K562 (cell line): ENCODE results near the gene ATXN2L. TPM values are rescaled to one million over a fixed set of nuclear protein-coding genes. Genes with fewer than 3 reads are reported as not detected.
A peak's percentile ranks its signal among the peaks of the same experiment; 100 is the strongest.

ENCODE experiments used
- ATF2 ChIP-seq: sonication (generic); formaldehyde crosslinking; IDR thresholded peaks from 2 replicates; pipeline ENCODE4 v1.8.1; 2022; ENCODE audit warnings: missing genetic modification reagents
- C11orf30 ChIP-seq: fragments of 450-650 bp; IDR thresholded peaks from 2 replicates; pipeline ENCODE4 v1.6.1; 2016; ENCODE audit warnings: low read depth, mild to moderate bottlenecking
- COPS2 ChIP-seq: fragments of 450-650 bp; conservative IDR thresholded peaks from 2 replicates; pipeline ENCODE4 v1.6.1; 2016; ENCODE audit warnings: mild to moderate bottlenecking, moderate library complexity
- EP400 ChIP-seq: fragments of 450-650 bp; IDR thresholded peaks from 2 replicates; pipeline ENCODE4 v1.6.1; 2017; ENCODE audit warnings: antibody characterized with exemption, mild to moderate bottlenecking, moderate library complexity
- FIP1L1 ChIP-seq: fragments of 200-400 bp; formaldehyde crosslinking; IDR thresholded peaks from 2 replicates; pipeline ENCODE4 v1.6.1; 2018; ENCODE audit warnings: mild to moderate bottlenecking, low read depth, low read length; ENCODE audit not compliant: poor library complexity, severe bottlenecking
- FOXA3 ChIP-seq, 2 experiments: fragments of 450-650 bp in 1 of 2; sonication (generic) in 1 of 2; formaldehyde crosslinking; IDR thresholded peaks in 1 of 2; conservative IDR thresholded peaks in 1 of 2; 2 replicates each; pipeline versions ENCODE4 v1.4.0 to v1.8.0; 2020 to 2022; ENCODE audit warnings: mild to moderate bottlenecking in 2 of 2, missing genetic modification reagents in 1 of 2
- FOXO4 ChIP-seq: fragments of 450-650 bp; formaldehyde crosslinking; IDR thresholded peaks from 2 replicates; pipeline ENCODE4 v1.4.0; 2020; ENCODE audit warnings: mild to moderate bottlenecking, moderate library complexity
- FOXP1 ChIP-seq: sonication (generic); formaldehyde crosslinking; IDR thresholded peaks from 2 replicates; pipeline ENCODE4 v1.8.0; 2022; ENCODE audit warnings: mild to moderate bottlenecking, missing genetic modification reagents
- GABPA ChIP-seq: fragments of 200-800 bp; sonication (Bioruptor generic); conservative IDR thresholded peaks from 2 replicates; pipeline ENCODE4 v1.6.1; 2016; ENCODE audit warnings: low read depth, missing genetic modification characterization, missing compliant biosample characterization
- HLTF ChIP-seq: fragments of 450-650 bp; IDR thresholded peaks from 2 replicates; pipeline ENCODE4 v1.6.1; 2016
- ILF3 ChIP-seq: fragments of 450-650 bp; IDR thresholded peaks from 2 replicates; pipeline ENCODE4 v1.6.1; 2018; ENCODE audit warnings: antibody characterized with exemption, mild to moderate bottlenecking, moderate library complexity, borderline replicate concordance
- PHF8 ChIP-seq: fragments of 200-600 bp; sonication (generic); IDR thresholded peaks from 2 replicates; pipeline ENCODE4 v1.6.1; 2012; ENCODE audit warnings: mixed run types, mild to moderate bottlenecking, inconsistent platforms, low read length, moderate library complexity, borderline replicate concordance
- POLR2AphosphoS2 ChIP-seq: IDR thresholded peaks from 2 replicates; pipeline ENCODE4 v1.6.1; 2012; ENCODE audit warnings: low read length, improper control_type of control experiment
- POLR3A ChIP-seq: IDR thresholded peaks from 2 replicates; pipeline ENCODE4 v1.6.1; 2011; ENCODE audit warnings: borderline replicate concordance, mild to moderate bottlenecking, moderate library complexity; ENCODE audit not compliant: insufficient read length, insufficient read depth; ENCODE audit errors: extremely low read depth
- RBM34 ChIP-seq: fragments of 200-400 bp; formaldehyde crosslinking; IDR thresholded peaks from 2 replicates; pipeline ENCODE4 v1.6.1; 2018; ENCODE audit warnings: low read length, borderline replicate concordance; ENCODE audit not compliant: insufficient read depth
- SMAD2 ChIP-seq: fragments of 150-350 bp; IDR thresholded peaks from 2 replicates; pipeline ENCODE4 v1.6.1; 2014; ENCODE audit warnings: low read depth, mild to moderate bottlenecking, low read length
- SREBF1 ChIP-seq: fragments of 150-350 bp; IDR thresholded peaks from 2 replicates; pipeline ENCODE4 v1.6.1; 2014; ENCODE audit warnings: antibody characterized with exemption, low read depth, low read length, borderline replicate concordance
- SUPT5H ChIP-seq: fragments of 450-650 bp; IDR thresholded peaks from 2 replicates; pipeline ENCODE4 v1.6.1; 2016
- TCF3 ChIP-seq: sonication (generic); formaldehyde crosslinking; IDR thresholded peaks from 2 replicates; pipeline ENCODE4 v1.4.0; 2020; ENCODE audit warnings: mild to moderate bottlenecking, missing genetic modification reagents
- XRCC4 ChIP-seq: IDR thresholded peaks from one replicate; pipeline ENCODE4 v1.6.1; 2011; ENCODE audit not compliant: insufficient read depth, insufficient read length; ENCODE audit errors: extremely low read depth
- YY1 ChIP-seq, 3 experiments: IDR thresholded peaks; 2 replicates each; pipeline ENCODE4 v1.6.1; 2011; ENCODE audit warnings: low read length in 2 of 3, mild to moderate bottlenecking in 2 of 3, moderate library complexity in 2 of 3, borderline replicate concordance in 1 of 3, control low read depth in 1 of 3, low read depth in 1 of 3; ENCODE audit not compliant: insufficient read depth in 3 of 3, insufficient replicate concordance in 2 of 3, control insufficient read depth in 1 of 3, insufficient read length in 1 of 3; ENCODE audit errors: extremely low read depth in 1 of 3
- ZKSCAN8 ChIP-seq: fragments of 200-800 bp; sonication (Bioruptor generic); IDR thresholded peaks from 2 replicates; pipeline ENCODE4 v1.6.1; 2016; ENCODE audit warnings: missing genetic modification characterization, missing compliant biosample characterization
- ZNF197 ChIP-seq: fragments of 200-800 bp; sonication (Bioruptor generic); IDR thresholded peaks from 2 replicates; pipeline ENCODE4 v1.6.1; 2016; ENCODE audit warnings: low read depth, missing genetic modification characterization, missing compliant biosample characterization
- ZNF3 ChIP-seq: fragments of 250-450 bp; sonication (Bioruptor Pico); IDR thresholded peaks from 2 replicates; pipeline ENCODE4 v1.5.0; 2021; ENCODE audit warnings: mild to moderate bottlenecking, moderate library complexity
- ZNF41 ChIP-seq: fragments of 250-450 bp; sonication (Bioruptor Pico); conservative IDR thresholded peaks from 2 replicates; pipeline ENCODE4 v1.4.0; 2020; ENCODE audit warnings: mild to moderate bottlenecking
- ZNF586 ChIP-seq: fragments of 450-650 bp; formaldehyde crosslinking; conservative IDR thresholded peaks from 2 replicates; pipeline ENCODE4 v1.4.0; 2020; ENCODE audit warnings: mild to moderate bottlenecking, moderate library complexity
- polyA plus RNA-seq, 8 experiments: library from polyadenylated mRNA; depleted of rRNA in 4 of 8; stranded (reverse) in 5 of 8; unstranded in 3 of 8; fragments of >200 nt; fragmentation: Nextera tagmentation in 2 of 8; fragmentation: Illumina TruSeq in 1 of 8; extraction: Ambion mirVana in 2 of 8; extraction: Trizol in 1 of 8; gene quantifications; 2 replicates each; pipeline versions ENCODE4 v1.2.1 to v1.2.3, GENCODE V29; 2011 to 2014; ENCODE audit warnings: inconsistent platforms in 1 of 8, missing spikeins in 1 of 8
- total RNA-seq, 7 experiments: library from RNA; depleted of rRNA in 6 of 7; stranded (reverse); fragments of >200 nt in 6 of 7; fragmentation: Illumina TruSeq in 2 of 7; extraction: Trizol in 2 of 7; gene quantifications; 2 replicates each; pipeline versions ENCODE4 v1.2.1 to v1.2.3, GENCODE V29; 2011 to 2021; ENCODE audit warnings: low replicate concordance in 1 of 7

ATXN2L gene
- total and polyA plus RNA-seq, 9 of the 15 experiments (the other 6 are each of a cell fraction or from before 2014, with no cell fraction given) = 3.8 to 280 (median 37.2) TPM

GRCh38 chr16:28822520-28823290 lies at the start of gene ATXN2L (continued):
- TF ChIP-seq POLR2AphosphoS2 (peak; percentile 92; the same call in 1 of the 2 replicates), ATF2 (CRISPR knock-in tag) (no peak), EP400 (peak; percentile 90), YY1 (IDR thresholded peaks at IDR 0.05; ENCODE audit: borderline replicate concordance in 1 of 3, control insufficient read depth in 1 of 3, extremely low read depth in 1 of 3, insufficient read depth in 3 of 3, insufficient read length in 1 of 3, insufficient replicate concordance in 2 of 3, low read depth in 1 of 3, low read length in 2 of 3) (peak in 2 of 3 experiments; percentile 70 to 72), ZNF41 (CRISPR knock-in tag) (peak; percentile 46; the same call in 1 of the 2 replicates), COPS2 (no peak), XRCC4 (no peak), RBM34 (no peak), C11orf30 (peak; percentile 77), SMAD2 (no peak), SUPT5H (peak; percentile 93), ZNF197 (CRISPR knock-in tag) (no peak; the same call in 1 of the 2 replicates), PHF8 (peak; percentile 80), ILF3 (no peak), FOXO4 (no peak), HLTF (no peak), SREBF1 (no peak), ZNF586 (CRISPR knock-in tag) (no peak), FOXA3 (CRISPR knock-in tag; conservative IDR thresholded peaks at IDR 0.05 in 1 of 2, IDR thresholded peaks at IDR 0.05 in 1 of 2) (0 out of 4 replicates have a peak, but pooled peaks of 1 of the 2 experiments have one; percentile 59), FIP1L1 (peak; percentile 98), POLR3A (no peak), GABPA (tag) (peak; percentile 16), TCF3 (CRISPR knock-in tag) (peak; percentile 6), FOXP1 (CRISPR knock-in tag) (peak; percentile 73; the same call in 1 of the 2 replicates), ZKSCAN8 (CRISPR knock-in tag) (no peak), ZNF3 (CRISPR knock-in tag) (no peak)
